Vagina (tissue), 2 donors: ENCODE results near the gene FBXO42.

Source experiments
- POLR2A ChIP-seq, 2 donors: fragments of 450-650 bp; IDR thresholded peaks; one replicate each; pipeline ENCODE4 v1.6.1; 2017; ENCODE audit warnings: antibody characterized with exemption in 2 of 2, mild to moderate bottlenecking in 2 of 2, moderate library complexity in 2 of 2
- POLR2AphosphoS5 ChIP-seq, 2 donors: sonication (generic); formaldehyde crosslinking; IDR thresholded peaks; one replicate each; pipeline ENCODE4 v1.9.0; 2017; ENCODE audit warnings: antibody characterized with exemption in 2 of 2, mild to moderate bottlenecking in 2 of 2, low read depth in 1 of 2; ENCODE audit not compliant: insufficient read depth in 1 of 2
- TF ChIP-seq, protein P1 (sequence below), 3 experiments: fragments of 450-650 bp in 2 of 3; fragments of 200-600 bp in 1 of 3; sonication (generic) in 1 of 3; IDR thresholded peaks; one replicate each; pipeline ENCODE4 v1.5.1; 2017 to 2019; ENCODE audit warnings: antibody characterized with exemption in 3 of 3, mild to moderate bottlenecking in 2 of 3, moderate library complexity in 2 of 3

DNA sequence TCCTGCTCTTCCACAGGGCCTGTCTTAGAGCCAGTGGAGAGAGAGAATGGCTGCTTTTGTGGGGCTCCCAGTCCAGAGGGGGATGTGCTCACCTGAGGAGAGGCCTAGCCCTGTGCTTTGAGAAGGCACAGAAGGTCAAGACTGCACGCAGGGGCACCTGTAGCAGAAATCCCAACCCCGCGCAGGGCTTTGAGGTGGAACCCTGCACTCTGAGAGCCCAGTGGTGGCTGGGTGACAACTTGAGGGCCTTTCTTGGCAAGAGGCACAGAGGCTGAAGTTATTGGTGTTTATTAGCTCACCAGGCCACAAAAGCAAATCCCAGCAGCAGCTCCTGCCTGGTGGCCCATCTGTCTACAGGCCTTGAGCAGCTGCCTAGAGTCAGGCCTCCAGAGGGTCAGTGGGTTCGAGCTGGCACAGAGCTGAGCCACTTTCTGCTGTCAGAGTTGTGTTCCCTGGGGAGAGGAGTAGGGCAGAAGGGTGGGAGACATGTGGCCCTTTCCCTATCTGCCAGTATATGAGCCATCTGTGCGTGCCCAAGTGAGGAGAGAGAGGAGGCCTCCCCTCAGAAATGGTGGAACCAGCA, 46.2 kb upstream of the FBXO42 start:
- TF ChIP-seq, protein P1, sequence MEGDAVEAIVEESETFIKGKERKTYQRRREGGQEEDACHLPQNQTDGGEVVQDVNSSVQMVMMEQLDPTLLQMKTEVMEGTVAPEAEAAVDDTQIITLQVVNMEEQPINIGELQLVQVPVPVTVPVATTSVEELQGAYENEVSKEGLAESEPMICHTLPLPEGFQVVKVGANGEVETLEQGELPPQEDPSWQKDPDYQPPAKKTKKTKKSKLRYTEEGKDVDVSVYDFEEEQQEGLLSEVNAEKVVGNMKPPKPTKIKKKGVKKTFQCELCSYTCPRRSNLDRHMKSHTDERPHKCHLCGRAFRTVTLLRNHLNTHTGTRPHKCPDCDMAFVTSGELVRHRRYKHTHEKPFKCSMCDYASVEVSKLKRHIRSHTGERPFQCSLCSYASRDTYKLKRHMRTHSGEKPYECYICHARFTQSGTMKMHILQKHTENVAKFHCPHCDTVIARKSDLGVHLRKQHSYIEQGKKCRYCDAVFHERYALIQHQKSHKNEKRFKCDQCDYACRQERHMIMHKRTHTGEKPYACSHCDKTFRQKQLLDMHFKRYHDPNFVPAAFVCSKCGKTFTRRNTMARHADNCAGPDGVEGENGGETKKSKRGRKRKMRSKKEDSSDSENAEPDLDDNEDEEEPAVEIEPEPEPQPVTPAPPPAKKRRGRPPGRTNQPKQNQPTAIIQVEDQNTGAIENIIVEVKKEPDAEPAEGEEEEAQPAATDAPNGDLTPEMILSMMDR (IDR thresholded peaks at IDR 0.05) = no peak
- TF ChIP-seq POLR2A (IDR thresholded peaks at IDR 0.05) (no peak), POLR2AphosphoS5 (IDR thresholded peaks at IDR 0.05; ENCODE audit: insufficient read depth in 1 of 2, low read depth in 1 of 2) (no peak)
